Fibroblast of skin of back (primary cell): Measurements from ENCODE around the gene TRMT10B.
"Not testable (repeated sequence)": the region's sequence is repeated elsewhere in the genome, so short reads cannot be mapped to it uniquely, and the experiment has no call there.

Experiments used
- DNase-seq: peaks from one replicate; pipeline ENCODE4 v3.0.0-alpha.2; 2013

The TRMT10B gene

DNA sequence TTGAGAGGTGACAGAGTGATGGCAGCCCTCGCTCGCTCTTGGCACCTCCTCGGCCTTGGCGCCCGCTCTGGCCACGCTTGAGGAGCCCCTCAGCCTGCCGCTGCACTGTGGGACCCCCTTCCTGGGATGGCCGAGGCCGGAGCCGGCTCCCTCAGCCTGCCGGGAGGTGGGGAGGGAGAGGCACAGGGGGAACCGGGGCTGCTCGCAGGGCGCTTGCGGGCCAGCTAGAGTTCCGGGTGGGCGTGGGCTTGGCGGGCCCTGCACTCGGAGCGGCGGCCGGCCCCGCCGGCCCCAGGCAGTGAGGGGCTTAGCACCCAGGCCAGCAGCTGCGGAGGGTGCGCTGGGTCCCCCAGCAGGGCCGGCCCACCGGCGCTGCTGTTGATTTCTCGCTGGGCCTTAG is 1.9 kb upstream of the TRMT10B start:
- not testable (repeated sequence) for DNase-seq

DNA sequence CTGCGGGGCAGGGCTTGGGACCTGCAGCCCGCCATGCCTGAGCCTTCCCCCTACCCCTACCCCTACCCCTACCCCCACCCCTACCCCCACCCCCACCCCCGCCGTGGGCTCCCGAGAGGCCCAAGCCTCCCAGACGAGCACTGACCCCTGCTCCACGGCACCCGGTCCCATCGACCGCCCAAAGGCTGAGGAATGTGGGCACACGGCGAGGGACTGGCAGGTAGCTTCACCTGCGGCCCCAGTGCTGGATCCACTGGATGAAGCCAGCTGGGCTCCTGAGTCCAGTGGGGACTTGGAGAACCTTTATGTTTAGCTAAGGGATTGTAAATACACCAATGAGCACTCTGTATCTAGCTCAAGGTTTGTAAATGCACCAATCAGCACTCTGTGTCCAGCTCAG is 1.5 kb upstream of the TRMT10B start:
- DNase-seq, result not testable (repeated sequence)

DNA sequence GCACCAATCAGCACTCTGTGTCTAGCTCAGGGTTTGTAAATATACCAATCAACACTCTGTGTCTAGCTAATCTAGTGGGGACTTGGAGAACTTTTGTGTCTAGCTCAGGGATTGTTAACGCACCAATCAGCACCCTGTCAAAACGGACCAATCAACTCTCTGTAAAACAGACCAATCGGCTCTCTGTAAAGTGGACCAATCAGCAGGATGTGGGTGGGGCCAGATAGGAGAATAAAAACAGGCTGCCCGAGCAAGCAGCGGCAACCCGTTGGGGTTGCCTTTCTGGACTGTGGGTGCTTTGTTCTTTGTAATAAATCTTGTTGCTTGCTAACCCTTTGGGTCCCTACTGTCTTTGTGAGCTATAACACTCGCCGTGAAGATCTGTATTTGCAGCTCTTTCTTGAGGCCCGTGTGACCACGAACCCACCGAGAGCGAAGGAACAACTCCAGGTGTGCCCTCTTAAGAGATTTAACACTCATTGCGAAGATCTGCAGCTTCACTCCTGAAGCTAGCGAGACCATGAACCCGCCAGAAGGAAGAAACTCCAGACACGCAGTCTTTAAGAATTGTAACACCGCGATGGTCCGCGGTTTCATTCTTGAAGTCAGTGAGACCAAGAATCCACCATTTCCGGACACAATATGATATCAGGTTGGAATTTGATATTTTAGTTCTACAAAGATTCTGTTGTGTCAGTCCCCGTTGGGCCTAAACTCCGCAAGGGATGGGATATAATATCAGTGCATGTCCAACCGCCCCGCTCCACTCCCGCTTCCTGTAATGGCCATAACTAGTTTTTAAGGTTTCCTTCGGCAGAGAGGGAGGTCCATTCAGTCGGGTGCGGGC is 740 bp upstream of the TRMT10B start:
- DNase-seq, result no peak

DNA sequence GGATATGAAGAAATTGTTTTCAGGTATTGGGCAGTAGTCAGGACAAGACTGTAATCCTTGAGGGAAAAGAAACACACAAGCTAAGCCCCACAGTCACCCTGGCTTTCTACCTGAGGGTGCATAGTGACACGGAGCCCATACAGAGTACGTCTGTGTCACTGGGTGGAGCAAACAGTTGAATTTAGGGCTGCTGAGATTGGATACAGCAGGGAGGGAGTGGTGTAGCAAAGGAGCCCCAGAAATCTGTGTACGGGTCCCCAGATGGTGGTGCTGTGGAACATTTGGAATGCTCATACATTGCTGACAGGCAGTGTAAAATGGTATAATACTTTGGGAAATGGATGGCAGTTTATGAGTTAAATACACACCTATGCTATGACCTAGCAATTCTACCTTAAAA is 5.1 kb downstream of the TRMT10B start:
- no peak for DNase-seq

DNA sequence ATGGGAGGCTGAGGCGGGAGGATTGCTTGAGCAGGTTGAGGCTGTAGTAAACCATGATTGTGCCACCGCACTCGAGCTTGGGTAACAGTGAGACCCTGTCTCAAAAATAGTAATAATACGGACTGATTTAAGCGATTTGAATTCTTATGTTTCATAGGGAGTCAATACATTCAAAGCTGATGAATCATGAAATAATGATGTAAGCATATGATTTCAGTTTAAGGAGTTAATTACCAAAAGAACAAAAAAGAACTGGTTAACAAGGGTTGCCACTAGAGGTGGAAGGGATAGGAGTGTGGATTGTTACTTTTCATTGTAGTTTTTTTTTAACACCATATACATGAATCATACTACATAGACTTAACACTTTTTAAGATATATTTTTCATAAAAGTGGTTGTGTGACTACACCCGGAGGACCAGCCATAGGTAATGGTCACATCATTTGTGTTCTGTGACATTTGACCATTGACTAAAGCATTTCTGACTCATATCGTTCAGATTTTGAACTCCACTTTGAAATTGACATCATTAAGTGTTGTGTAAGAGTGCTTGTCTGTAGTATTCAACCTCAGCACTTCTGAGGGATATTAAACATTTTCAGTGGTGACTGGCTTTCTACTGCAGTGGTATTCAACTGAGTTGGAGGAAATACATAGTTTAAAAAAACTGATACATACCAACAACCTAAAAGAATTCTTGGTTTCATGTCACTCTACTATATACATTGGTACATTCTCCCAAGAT is 7.0 kb downstream of the TRMT10B start:
- no peak for DNase-seq

DNA sequence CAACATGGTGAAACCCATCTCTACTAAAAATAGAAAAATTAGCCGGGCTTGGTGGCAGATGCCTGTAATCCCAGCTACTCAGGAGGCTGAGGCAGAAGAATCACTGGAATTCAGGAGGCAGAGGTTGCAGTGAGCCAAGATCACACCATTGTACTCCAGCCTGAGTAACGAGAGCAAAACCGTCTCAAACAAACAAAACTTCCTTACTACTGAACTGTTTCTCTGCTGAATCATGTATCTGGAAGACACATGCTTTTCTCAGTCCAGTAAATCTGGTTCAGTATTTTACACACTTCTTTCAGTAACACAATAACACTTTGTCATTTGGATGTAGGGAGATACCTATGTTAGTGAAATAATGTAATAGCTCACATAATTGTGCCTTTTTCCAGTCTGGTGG is 7.9 kb downstream of the TRMT10B start:
- DNase-seq, result peak; percentile 60

DNA sequence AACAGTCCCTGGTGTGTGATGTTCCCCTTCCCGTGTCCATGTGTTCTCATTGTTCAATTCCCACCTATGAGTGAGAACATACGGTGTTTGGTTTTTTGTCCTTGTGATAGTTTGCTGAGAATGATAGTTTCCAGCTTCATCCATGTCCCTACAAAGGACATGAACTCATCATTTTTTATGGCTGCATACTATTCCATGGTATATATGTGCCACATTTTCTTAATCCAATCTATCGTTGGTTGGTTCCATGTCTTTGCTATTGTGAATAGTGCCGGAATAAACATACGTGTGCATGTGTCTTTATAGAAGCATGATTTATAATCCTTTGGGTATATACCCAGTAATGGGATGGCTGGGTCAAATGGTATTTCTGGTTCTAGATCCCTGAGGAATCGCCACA is 11.7 kb downstream of the TRMT10B start:
- DNase-seq, result not testable (repeated sequence)

DNA sequence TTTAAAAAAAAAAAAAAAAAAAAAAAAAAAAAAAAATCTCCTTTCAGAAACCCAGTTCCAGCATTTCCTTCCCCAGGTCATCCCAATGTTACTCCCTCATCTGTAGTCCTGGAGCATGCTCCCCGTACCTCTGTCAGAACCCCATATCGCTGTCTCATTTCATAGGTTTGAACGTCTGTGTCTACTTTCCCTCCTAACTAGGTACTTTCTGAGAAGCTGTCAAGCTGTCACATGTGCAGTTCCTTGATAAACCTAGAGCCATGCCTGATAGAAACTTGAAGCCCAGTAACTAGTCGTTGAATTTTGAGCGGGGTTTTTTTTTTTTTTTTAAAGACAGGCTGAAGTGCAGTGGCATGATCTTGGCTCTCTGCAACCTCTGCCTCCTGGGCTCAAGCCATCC is 15.7 kb downstream of the TRMT10B start:
- DNase-seq, result no peak

DNA sequence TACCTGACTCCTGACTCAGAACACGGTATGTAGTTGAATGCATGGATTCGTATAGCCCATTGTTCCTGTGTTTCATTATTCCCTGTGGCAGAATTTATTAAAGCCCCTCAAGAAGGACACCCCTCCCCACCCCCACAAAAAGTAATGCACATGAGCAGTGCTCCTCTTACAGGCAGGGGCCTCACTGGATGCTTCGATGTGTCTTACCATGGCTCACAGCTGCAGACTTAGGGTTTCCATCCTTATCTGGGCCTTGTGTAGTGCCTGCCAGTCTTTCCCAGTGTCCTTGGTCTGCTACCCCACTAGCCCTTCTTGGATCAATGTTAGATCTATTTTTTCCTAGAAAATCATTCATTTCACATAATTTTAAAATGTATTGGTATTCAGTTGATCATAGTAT is 16.4 kb downstream of the TRMT10B start:
- no peak for DNase-seq

DNA sequence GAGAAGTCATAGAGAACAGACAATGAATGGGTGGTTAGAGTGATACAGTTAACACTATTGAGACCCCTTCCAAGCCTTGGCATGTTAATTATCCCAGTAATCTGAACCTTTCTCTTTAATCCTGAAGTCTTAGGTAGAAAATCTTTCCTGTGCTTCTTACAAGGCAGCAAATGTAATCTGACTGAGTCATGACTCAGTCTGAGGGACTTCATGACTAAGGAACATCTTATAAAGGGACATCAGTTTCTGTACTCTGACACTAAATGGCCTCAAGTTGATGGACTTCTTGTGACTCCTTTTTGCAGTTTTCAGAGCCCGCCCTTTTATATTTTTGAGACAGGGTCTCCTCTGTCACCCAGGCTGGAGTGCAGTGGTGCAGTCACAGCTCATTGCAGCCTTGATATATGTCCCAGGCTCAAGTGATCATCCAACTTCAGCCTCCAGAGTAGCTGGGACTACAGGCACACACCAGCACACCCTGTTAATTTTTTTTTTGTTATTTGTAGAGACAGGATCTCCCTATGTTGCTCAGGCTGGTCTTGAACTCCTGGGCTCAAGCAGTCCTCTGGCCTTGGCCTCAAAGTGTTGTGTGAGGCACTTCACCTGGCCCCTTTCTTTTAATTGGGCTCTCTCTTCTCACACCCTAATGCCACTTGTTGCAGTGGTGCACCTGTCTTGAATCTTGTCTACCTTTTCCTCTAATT is 21.8 kb downstream of the TRMT10B start:
- no peak for DNase-seq

DNA sequence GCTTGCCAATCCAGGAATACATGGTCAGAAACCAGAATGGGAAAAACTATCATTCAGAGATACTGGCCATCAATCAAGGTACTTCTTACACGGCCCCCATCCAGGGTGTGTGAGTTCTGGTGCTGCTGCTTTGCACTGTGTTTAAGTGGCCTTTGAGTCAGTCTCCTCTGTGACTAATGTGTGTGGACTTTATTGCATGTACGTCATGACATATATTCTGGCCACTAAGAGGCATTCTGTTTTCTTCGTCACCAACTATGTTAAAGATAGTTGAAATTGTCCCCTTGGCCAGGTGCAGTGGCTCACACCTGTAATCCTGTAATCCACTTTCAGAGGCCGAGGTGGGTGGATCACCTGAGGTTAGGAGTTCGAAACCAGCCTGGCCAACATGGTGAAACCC is 22.7 kb downstream of the TRMT10B start:
- peak; percentile 26 for DNase-seq

DNA sequence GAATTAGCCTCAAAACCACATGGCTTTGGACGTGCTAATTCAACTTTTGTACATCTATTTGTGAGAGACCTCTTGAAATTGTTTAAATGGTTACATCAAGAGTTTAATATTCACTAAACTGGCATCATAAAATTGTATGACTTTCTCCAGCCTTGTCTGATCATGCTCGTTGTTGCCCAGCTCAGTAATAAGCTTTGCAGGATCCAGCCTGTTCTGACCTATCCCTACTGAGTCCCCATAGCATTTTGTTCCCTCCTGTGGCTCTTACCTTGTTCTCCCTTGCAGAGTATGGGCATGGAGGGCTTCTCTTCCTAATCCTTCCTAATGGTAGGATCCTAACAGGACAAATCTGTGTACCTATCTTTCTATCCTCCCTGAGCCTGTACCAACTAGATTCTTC is 24.9 kb downstream of the TRMT10B start:
- DNase-seq, result no peak

DNA sequence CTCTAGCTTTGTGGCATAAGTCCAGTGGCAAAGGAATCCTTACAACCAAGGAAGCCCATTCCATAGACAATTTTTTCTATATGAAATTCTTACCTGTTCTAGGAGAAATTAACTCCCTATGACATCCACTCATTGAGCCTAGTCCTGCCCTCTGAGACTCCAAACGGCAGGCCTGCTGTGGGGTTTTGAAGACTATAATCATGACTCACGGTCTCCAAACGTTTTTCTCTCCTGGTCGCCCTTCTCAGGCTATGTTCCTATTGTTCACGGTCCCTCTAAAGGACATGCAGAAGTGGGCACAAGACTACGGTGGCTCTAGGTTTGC is 30.6 kb downstream of the TRMT10B start:
- DNase-seq, result no peak

DNA sequence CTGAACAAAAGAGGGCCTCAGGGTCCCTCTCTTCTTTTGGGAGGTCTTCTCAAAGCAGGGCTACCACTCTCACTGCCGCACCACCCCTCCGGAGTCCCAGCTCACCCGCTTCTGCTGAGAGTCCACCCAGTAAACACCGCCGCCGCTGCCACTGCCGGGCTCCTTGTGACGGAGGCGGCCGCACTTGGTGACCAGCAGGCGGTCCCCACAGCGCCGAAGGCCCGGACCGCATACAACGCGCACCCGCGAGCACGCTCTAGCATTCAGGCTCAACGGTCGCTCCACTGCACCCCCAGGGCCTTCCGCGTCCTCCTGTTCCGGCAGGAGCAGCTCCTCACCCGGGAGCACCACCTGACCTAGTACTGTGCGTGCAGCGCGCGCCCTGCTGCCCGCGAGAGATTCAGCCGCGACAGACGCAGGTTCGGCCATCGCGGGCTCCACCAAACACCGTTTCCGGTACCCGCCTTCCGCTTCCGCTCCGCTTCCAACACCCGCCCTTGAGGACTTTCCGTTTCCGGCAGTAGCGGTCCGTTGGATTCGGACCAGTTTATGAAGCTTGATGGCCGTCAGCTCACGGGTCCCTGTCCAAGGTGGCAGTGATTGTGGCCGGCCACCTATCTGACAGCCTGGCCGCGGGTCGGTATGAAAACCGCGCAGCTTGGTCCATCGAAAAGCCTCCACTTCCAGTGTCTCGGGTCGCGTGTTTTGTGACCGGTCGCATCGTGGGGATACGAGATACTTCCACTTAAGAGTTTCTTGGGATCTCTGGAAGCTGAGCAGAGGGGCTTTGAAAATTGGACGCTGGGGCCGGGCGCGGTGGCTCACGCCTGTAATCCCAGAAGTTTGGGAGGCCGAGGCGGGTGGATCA is 31.2 kb downstream of the TRMT10B start, which contains the start of gene EXOSC3:
EXOSC3 (minus strand) TSS at position 449 of the 868 bp plus-strand sequence; CDS start at position 429, 20 bp downstream.
- peak; percentile 93 for DNase-seq

DNA sequence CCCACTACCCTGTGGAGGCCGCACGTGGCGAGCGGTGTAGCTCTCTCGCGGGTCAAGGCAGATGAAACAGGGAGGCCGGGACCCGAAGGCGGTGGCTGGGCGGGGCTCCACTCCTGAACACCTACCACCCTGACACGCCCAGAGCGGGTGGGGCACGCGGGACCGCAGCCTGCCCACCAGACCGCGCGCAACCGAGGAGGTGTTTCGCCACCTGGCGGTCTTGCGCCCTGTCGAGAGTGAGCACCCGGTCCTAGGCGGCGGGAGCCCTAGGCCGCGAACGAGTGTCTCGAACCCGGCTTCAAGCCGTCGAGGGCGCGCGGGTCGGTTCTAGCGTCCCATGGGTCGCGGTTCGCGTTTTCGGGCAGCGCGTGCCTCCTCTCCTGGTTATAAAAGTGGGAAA is 33.5 kb downstream of the TRMT10B start:
- no peak for DNase-seq

DNA sequence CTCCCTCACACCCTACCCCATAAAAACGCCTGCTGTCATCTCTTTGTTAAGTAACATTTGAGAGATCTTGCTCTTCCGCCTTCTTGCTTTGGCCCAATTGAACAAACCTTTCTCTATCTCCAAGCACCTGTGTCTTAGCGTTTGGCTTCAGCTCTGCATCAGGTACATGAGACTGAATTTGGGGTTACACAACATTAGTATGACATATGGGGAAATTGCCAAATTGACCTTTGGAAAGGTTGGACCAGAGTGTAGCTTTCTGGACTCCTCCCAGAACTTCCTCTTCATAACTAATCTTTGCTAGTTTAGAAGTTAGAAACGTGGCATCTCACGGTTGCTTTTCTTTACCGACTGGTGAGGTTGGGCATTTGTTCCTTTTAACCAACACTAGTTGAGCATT is 34.7 kb downstream of the TRMT10B start:
- DNase-seq, result no peak

DNA sequence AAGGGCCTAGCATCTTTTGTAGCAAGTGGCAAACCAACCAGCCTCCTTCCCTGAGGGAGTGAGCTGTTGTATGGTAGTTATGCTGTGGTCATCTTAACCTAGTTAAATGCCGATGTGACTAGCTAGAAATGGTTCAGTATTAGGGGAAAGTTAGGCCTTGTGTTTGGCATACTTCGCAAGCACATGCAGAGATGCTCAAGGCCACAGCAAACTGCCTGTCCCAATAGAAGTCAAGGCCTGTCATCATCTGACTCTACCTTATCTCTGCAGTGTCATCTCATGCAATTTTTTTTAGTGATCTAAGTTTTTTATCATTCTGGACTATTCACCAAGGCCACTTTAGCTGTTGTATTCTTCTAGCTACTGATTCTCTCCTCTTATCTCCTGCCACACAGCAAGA is 36.5 kb downstream of the TRMT10B start:
- DNase-seq, result no peak

DNA sequence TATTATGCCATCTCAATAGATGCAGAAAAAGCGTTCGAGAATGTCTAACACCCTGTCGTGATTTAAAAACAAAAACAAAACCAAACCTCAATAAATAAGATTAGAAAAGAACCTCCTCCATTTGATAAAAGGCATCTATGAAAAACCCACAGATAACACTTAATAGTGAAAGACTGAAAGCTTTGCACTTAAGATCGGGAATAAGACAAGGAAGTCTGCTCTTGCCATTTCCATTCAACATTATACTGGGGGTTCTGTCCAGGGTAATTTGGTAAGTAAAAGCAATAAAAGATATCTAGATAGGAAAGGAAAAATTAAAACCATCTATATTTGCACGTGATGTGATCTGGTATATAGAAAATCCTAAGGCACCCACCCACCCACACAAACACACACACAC is 38.5 kb downstream of the TRMT10B start:
- DNase-seq, result no peak

DNA sequence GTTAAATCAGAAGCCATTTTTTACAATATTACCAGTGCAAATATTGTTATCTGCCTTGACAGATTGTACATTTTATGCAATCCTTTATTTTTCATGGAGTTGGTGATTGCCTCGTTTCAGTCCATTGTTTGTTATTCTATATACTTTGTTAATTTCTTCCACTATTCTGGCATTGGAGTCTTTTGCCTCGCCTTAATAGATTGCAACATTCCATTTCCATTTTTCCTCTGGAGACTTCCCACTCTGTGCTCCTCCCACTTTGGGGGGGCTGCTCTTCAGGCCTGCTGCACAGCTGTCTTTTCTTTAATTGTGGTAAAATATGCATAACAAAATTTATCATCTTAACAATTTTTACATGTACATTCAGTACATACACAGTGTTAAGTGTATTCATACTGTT is 42.6 kb downstream of the TRMT10B start:
- no peak for DNase-seq

DNA sequence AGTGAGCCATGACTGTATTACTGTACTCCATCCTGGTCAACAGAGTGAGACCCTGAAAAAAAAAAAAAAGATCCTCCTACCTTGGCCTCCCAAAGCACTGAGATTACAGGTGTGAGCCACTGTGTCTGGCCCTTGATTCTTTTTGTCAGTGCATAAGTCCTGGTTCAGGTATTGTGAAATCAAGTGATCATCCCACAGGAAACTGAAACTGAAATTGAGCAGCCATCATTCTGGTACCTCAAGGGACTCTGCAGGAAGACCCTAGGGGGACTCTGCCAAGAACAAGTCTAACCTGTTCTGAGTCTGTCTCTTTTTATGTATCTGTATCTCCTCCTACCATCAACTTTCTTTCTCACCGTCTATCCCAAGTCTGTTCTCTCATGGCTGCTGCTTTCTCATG is 45.1 kb downstream of the TRMT10B start:
- DNase-seq, result no peak

DNA sequence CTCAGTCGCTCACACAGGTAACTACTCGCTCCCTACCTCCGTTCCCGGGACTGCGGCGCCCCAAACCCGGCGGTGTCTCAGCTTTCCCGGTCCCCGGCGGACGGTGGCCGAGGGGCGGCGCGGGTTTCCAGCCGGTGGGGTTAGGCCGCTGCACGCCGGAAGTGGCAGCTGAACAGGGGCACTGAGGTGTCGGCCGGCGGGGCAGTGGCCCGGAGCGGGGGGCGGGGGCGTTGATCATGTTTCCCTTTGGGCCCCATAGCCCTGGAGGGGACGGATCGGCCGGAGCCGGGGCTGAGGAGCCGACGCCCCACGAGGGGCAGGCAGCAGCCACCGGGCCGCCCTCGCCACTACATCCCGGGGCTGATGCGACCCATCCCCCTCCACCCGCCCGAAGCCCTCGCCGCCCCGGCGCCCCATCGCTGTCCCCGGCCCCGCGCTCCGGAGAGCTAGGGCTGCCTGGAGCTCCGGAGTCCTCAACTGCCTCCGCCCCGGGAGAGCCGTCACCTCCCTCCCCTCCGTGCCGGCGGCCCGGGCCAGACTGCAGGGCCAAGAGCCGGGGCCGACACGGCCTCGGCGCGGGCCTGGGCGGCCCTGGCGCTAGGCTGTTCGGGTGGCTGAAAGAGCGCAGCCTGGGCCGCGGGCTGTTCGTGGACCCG is 47.2 kb downstream of the TRMT10B start, which contains the start of gene DCAF10:
DCAF10 (plus strand) TSS at position 167 of the 656 bp plus-strand sequence; CDS start at position 237, 70 bp downstream.
- DNase-seq, result peak; percentile 82
